HEK293 (cell line): ENCODE results near the gene CLIC3.

Experiments
- CTCF ChIA-PET: fragments of 350-600 bp; formaldehyde crosslinking; extraction: SDS; loops from one replicate; lab custom pipeline; 2021; ENCODE audit warnings: antibody characterized with exemption; lab: Yijun Ruan, JAX
- POLR2A ChIA-PET: fragments of 300-600 bp; formaldehyde crosslinking; extraction: SDS; loops from one replicate; lab custom pipeline; 2020; ENCODE audit warnings: antibody characterized with exemption, inconsistent platforms; lab: Yijun Ruan, JAX
- H3K27ac ChIP-seq: fragments of 200-500 bp; sonication (Bioruptor generic); 2 replicates; pipeline ENCODE4 v1.5.1; 2014; ENCODE audit warnings: low read depth, low read length, control low read depth, inconsistent platforms; ENCODE audit errors: extremely low read depth
- H3K36me3 ChIP-seq, 2 experiments: fragments of 200-500 bp in 1 of 2; sonication (Bioruptor generic) in 1 of 2; 1 replicate in 1 of 2; 2 replicates in 1 of 2; pipeline ENCODE4 v1.5.1; 2014 to 2017; ENCODE audit warnings: inconsistent platforms in 2 of 2, low read length in 2 of 2; ENCODE audit not compliant: control insufficient read depth in 2 of 2, insufficient read depth in 1 of 2
- H3K4me1 ChIP-seq: fragments of 200-500 bp; sonication (Bioruptor generic); 2 replicates; pipeline ENCODE4 v1.5.1; 2014; ENCODE audit warnings: mild to moderate bottlenecking, low read length, inconsistent platforms; ENCODE audit not compliant: control insufficient read depth, insufficient read depth
- H3K4me3 ChIP-seq: 2 replicates; pipeline ENCODE4 v1.5.1; 2011; ENCODE audit warnings: low read depth, mild to moderate bottlenecking, control low read depth, low read length, moderate library complexity
- H3K9me3 ChIP-seq: fragments of 200-500 bp; sonication (Bioruptor generic); 2 replicates; pipeline ENCODE4 v1.5.1; 2014; ENCODE audit warnings: low read depth, low read length, inconsistent platforms; ENCODE audit not compliant: control insufficient read depth, insufficient read depth
- ATF2 ChIP-seq: fragments of 450-650 bp; formaldehyde crosslinking; IDR thresholded peaks from 2 replicates; pipeline ENCODE4 v1.5.1; 2016; ENCODE audit warnings: missing biosample characterization, missing genetic modification characterization, low read depth
- GLIS2 ChIP-seq: fragments of 450-650 bp; formaldehyde crosslinking; IDR thresholded peaks from 2 replicates; pipeline ENCODE4 v1.5.1; 2016; ENCODE audit warnings: missing biosample characterization, missing genetic modification characterization
- KLF1 ChIP-seq: fragments of 450-650 bp; formaldehyde crosslinking; IDR thresholded peaks from 2 replicates; pipeline ENCODE4 v1.5.1; 2016; ENCODE audit warnings: missing biosample characterization, missing genetic modification characterization
- KLF17 ChIP-seq: fragments of 450-650 bp; formaldehyde crosslinking; IDR thresholded peaks from 2 replicates; pipeline ENCODE4 v1.5.1; 2016; ENCODE audit warnings: missing biosample characterization, missing genetic modification characterization
- PRDM10 ChIP-seq: fragments of 450-650 bp; formaldehyde crosslinking; IDR thresholded peaks from 2 replicates; pipeline ENCODE4 v1.5.1; 2016; ENCODE audit warnings: missing biosample characterization, missing genetic modification characterization
- RBAK ChIP-seq: fragments of 450-650 bp; formaldehyde crosslinking; IDR thresholded peaks from 2 replicates; pipeline ENCODE4 v1.5.1; 2016; ENCODE audit warnings: missing biosample characterization, missing genetic modification characterization
- SP7 ChIP-seq: fragments of 450-650 bp; formaldehyde crosslinking; IDR thresholded peaks from 2 replicates; pipeline ENCODE4 v1.5.1; 2016; ENCODE audit warnings: missing biosample characterization, missing genetic modification characterization
- ZBTB49 ChIP-seq: fragments of 450-650 bp; formaldehyde crosslinking; IDR thresholded peaks from 2 replicates; pipeline ENCODE4 v1.5.1; 2016; ENCODE audit warnings: missing biosample characterization, missing genetic modification characterization, low read depth
- ZIC2 ChIP-seq: fragments of 450-650 bp; formaldehyde crosslinking; IDR thresholded peaks from 2 replicates; pipeline ENCODE4 v1.5.1; 2016; ENCODE audit warnings: missing biosample characterization, missing genetic modification characterization
- ZNF24 ChIP-seq: fragments of 450-650 bp; formaldehyde crosslinking; IDR thresholded peaks from 2 replicates; pipeline ENCODE4 v1.5.1; 2016; ENCODE audit warnings: missing biosample characterization, missing genetic modification characterization
- ZNF366 ChIP-seq: fragments of 450-650 bp; formaldehyde crosslinking; conservative IDR thresholded peaks from 2 replicates; pipeline ENCODE4 v1.5.1; 2016; ENCODE audit warnings: missing biosample characterization, missing genetic modification characterization
- ZNF501 ChIP-seq: fragments of 450-650 bp; formaldehyde crosslinking; IDR thresholded peaks from 2 replicates; pipeline ENCODE4 v1.5.1; 2016; ENCODE audit warnings: missing biosample characterization, missing genetic modification characterization
- ZNF530 ChIP-seq: fragments of 450-650 bp; formaldehyde crosslinking; IDR thresholded peaks from 2 replicates; pipeline ENCODE4 v1.5.1; 2016; ENCODE audit warnings: low read depth, missing biosample characterization, missing genetic modification characterization
- ZNF600 ChIP-seq: fragments of 450-650 bp; formaldehyde crosslinking; IDR thresholded peaks from 2 replicates; pipeline ENCODE4 v1.5.1; 2016; ENCODE audit warnings: missing biosample characterization, missing genetic modification characterization
- ZSCAN23 ChIP-seq: fragments of 450-650 bp; formaldehyde crosslinking; IDR thresholded peaks from 2 replicates; pipeline ENCODE4 v1.5.1; 2016; ENCODE audit warnings: missing biosample characterization, missing genetic modification characterization

Gene CLIC3

GRCh38 chr9:136980669-136981478, 15.5 kb downstream of the CLIC3 start:
- Histone ChIP-seq H3K4me1 (no peaks in the 10 kb centered on the region), H3K27ac (no peak overlapping the region), H3K4me3 (no peak overlapping the region), H3K9me3 (no peaks in the 10 kb centered on the region), H3K36me3 (no peaks in the 10 kb centered on the region)
- ChIA-PET POLR2A (interaction anchor here (2.5 kb wide), 1 partner anchor 11 kb away, joined by 13 read pairs; the partner anchor contains the start of gene PAXX), CTCF (interaction anchor here (0.8 to 1.4 kb wide), 3 partner anchors 12 to 48 kb away, joined by 3 to 4 read pairs (median 3); partner anchors contain the start of gene PAXX)
- TF ChIP-seq ZNF501 (tag by site-specific recombination) (no peak), ZNF600 (tag by site-specific recombination) (0 out of 2 replicates have a peak, but pooled peaks have one; percentile 14), ZNF24 (tag by site-specific recombination) (peak; percentile 98)

- H3K9me3 ChIP-seq: no peaks in the 10 kb centered on the region
- TF ChIP-seq ZBTB49 (tag by site-specific recombination) (no peak), RBAK (no peak), ZNF600 (tag by site-specific recombination) (peak; percentile 36; the same call in 1 of the 2 replicates), SP7 (tag by site-specific recombination) (no peak), ZIC2 (tag by site-specific recombination) (0 out of 2 replicates have a peak, but pooled peaks have one; percentile 17), GLIS2 (tag by site-specific recombination) (peak; percentile 68; the same call in 1 of the 2 replicates), KLF1 (peak; percentile 63; the same call in 1 of the 2 replicates), PRDM10 (tag by site-specific recombination) (no peak)
- CTCF ChIA-PET: no interaction called here
- H3K27ac ChIP-seq: no peak overlapping the region
- POLR2A ChIA-PET: interaction anchor here (2.5 kb wide), 1 partner anchor 12 kb away, joined by 13 read pairs; the partner anchor contains the start of gene PAXX
- H3K4me3 ChIP-seq: no peak overlapping the region
- H3K4me1 ChIP-seq: no peaks in the 10 kb centered on the region
- no peaks in the 10 kb centered on the region for H3K36me3 ChIP-seq
Observed at GRCh38 chr9:136979769-136980587, 16.4 kb downstream of the CLIC3 start.

GRCh38 chr9:136978865-136979544, 17.4 kb downstream of the CLIC3 start:
- Histone ChIP-seq H3K36me3 (no peaks in the 10 kb centered on the region), H3K4me3 (no peak overlapping the region), H3K27ac (no peak overlapping the region), H3K4me1 (no peaks in the 10 kb centered on the region), H3K9me3 (no peaks in the 10 kb centered on the region)
- CTCF ChIA-PET: no interaction called here
- POLR2A ChIA-PET: interaction anchor here (1.0 to 1.6 kb wide), 3 partner anchors 13 to 108 kb away, joined by 3 to 8 read pairs (median 4); partner anchors contain the start of genes MAN1B1 and PAXX
- peak; percentile 64 for TF ChIP-seq GLIS2 (tag by site-specific recombination)
- TF ChIP-seq ATF2 (tag by site-specific recombination): no peak
- no peak for TF ChIP-seq ZNF530
- no peak for TF ChIP-seq ZNF366 (tag by site-specific recombination)
- TF ChIP-seq KLF17: no peak
- TF ChIP-seq ZSCAN23: no peak
